GM23338 (cell line): ENCODE measurements around the gene TSHZ2. TPM values are rescaled to one million over a fixed set of nuclear protein-coding genes. Genes with fewer than 3 reads are reported as not detected.
A peak's percentile ranks its signal among the peaks of the same experiment; 100 is the strongest.
"Not testable (repeated sequence)": the region's sequence is repeated elsewhere in the genome, so short reads cannot be mapped to it uniquely, and the experiment has no call there.

Source experiments
- ATAC-seq: fragments of 200-7000 bp; cut with Tn5 transposase; 3 replicates; pipeline ENCODE4 v1.9.1; 2020
- DNase-seq: peaks from one replicate; pipeline ENCODE4 v3.0.0-alpha.2; 2015; ENCODE audit warnings: low spot score
- H2AFZ ChIP-seq: fragments of 200-600 bp; sonication (generic); 2 replicates; pipeline ENCODE4 v1.8.0; 2016; ENCODE audit warnings: antibody characterized with exemption, mild to moderate bottlenecking, moderate library complexity
- H3F3A ChIP-seq: fragments of 200-600 bp; sonication (generic); replicated peaks from 2 replicates; pipeline ENCODE4 v1.8.0; 2017; ENCODE audit warnings: antibody characterized with exemption, mixed run types, low read depth
- H3K27ac ChIP-seq: fragments of 200-600 bp; sonication (generic); 2 replicates; pipeline ENCODE4 v1.6.1; 2016; ENCODE audit warnings: low read depth
- H3K27me3 ChIP-seq: fragments of 200-600 bp; sonication (generic); 2 replicates; pipeline ENCODE4 v1.8.0; 2016; ENCODE audit warnings: mild to moderate bottlenecking, mixed run types, moderate library complexity; ENCODE audit not compliant: insufficient read depth
- H3K36me3 ChIP-seq: fragments of 200-600 bp; sonication (generic); 2 replicates; pipeline ENCODE4 v1.8.0; 2016; ENCODE audit warnings: mild to moderate bottlenecking; ENCODE audit not compliant: insufficient read depth
- H3K4me1 ChIP-seq: fragments of 200-600 bp; sonication (generic); 2 replicates; pipeline ENCODE4 v1.8.0; 2016; ENCODE audit warnings: mild to moderate bottlenecking, moderate library complexity; ENCODE audit not compliant: insufficient read depth
- H3K4me2 ChIP-seq: fragments of 200-600 bp; sonication (generic); 2 replicates; pipeline ENCODE4 v1.7.1; 2017; ENCODE audit warnings: mixed run types
- H3K4me3 ChIP-seq: fragments of 200-600 bp; sonication (generic); 2 replicates; pipeline ENCODE4 v1.6.1; 2016; ENCODE audit warnings: mixed run types
- H3K79me2 ChIP-seq: fragments of 200-600 bp; sonication (generic); replicated peaks from 2 replicates; pipeline ENCODE4 v1.8.0; 2017; ENCODE audit warnings: mild to moderate bottlenecking; ENCODE audit not compliant: insufficient read depth
- H3K9me2 ChIP-seq: fragments of 200-600 bp; sonication (generic); 2 replicates; pipeline ENCODE4 v1.8.0; 2017; ENCODE audit not compliant: insufficient read depth
- H4K20me1 ChIP-seq: fragments of 200-600 bp; sonication (generic); replicated peaks from 2 replicates; pipeline ENCODE4 v1.8.0; 2017; ENCODE audit warnings: mild to moderate bottlenecking; ENCODE audit not compliant: insufficient read depth
- H3K27ac Mint-ChIP-seq: 2 replicates; pipeline ENCODE4 v1.8.0; 2020; ENCODE audit warnings: inconsistent platforms, mild to moderate bottlenecking, moderate library complexity, mixed read lengths
- H3K27me3 Mint-ChIP-seq: 3 replicates; pipeline ENCODE4 v1.8.0; 2022; ENCODE audit warnings: low read depth, mild to moderate bottlenecking, moderate library complexity, mixed read lengths, inconsistent platforms; ENCODE audit not compliant: insufficient read depth, poor library complexity
- H3K36me3 Mint-ChIP-seq: 3 replicates; pipeline ENCODE4 v1.8.0; 2021; ENCODE audit warnings: low read depth, mild to moderate bottlenecking, inconsistent platforms, moderate library complexity, mixed read lengths
- H3K4me1 Mint-ChIP-seq: 3 replicates; pipeline ENCODE4 v1.8.0; 2020; ENCODE audit warnings: mild to moderate bottlenecking, inconsistent platforms, mixed read lengths
- H3K4me3 Mint-ChIP-seq: 3 replicates; pipeline ENCODE4 v1.8.0; 2021; ENCODE audit warnings: moderate library complexity, mild to moderate bottlenecking, inconsistent platforms, mixed read lengths
- H3K9me3 Mint-ChIP-seq: 3 replicates; pipeline ENCODE4 v1.8.0; 2020; ENCODE audit warnings: moderate library complexity, mild to moderate bottlenecking, inconsistent platforms, mixed read lengths
- CREB1 ChIP-seq: fragments of 250-450 bp; sonication (Bioruptor Pico); IDR thresholded peaks from 2 replicates; pipeline ENCODE4 v1.5.0; 2020; ENCODE audit warnings: low read depth, mild to moderate bottlenecking, moderate library complexity
- EZH2phosphoT487 ChIP-seq: fragments of 200-600 bp; sonication (generic); IDR thresholded peaks from one replicate; pipeline ENCODE4 v1.8.1; 2018; ENCODE audit warnings: antibody characterized with exemption; ENCODE audit not compliant: unreplicated experiment
- JUNB ChIP-seq: IDR thresholded peaks from one replicate; pipeline ENCODE4 v1.6.1; 2016; ENCODE audit warnings: antibody characterized with exemption; ENCODE audit not compliant: unreplicated experiment
- NANOG ChIP-seq: IDR thresholded peaks from 2 replicates; pipeline ENCODE4 v1.6.1; 2016; ENCODE audit warnings: antibody characterized with exemption, borderline replicate concordance
- POLR2AphosphoS5 ChIP-seq: IDR thresholded peaks from 2 replicates; pipeline ENCODE4 v1.6.1; 2016; ENCODE audit warnings: antibody characterized with exemption, low read depth
- STAT1 ChIP-seq: IDR thresholded peaks from one replicate; pipeline ENCODE4 v1.6.1; 2016; ENCODE audit warnings: antibody characterized with exemption; ENCODE audit not compliant: unreplicated experiment
- ZNF331 ChIP-seq: fragments of 250-450 bp; sonication (Bioruptor Pico); IDR thresholded peaks from 2 replicates; pipeline ENCODE4 v1.5.0; 2020; ENCODE audit warnings: low read depth, mild to moderate bottlenecking, moderate library complexity
- polyA plus RNA-seq: library from polyadenylated mRNA; unstranded; fragments of >200 nt; fragmentation: Nextera tagmentation; extraction: Ambion mirVana; gene quantifications from 2 replicates; pipeline ENCODE4 v1.2.1, GENCODE V29; 2016
- total RNA-seq: library from RNA; depleted of rRNA; stranded (reverse); fragments of >200 nt; shearing (Covaris generic); gene quantifications from 2 replicates; pipeline ENCODE4 v1.2.3, GENCODE V29; 2014
- TF ChIP-seq, protein P1 (sequence below), 2 experiments: fragments of 200-600 bp in 1 of 2; sonication (generic) in 1 of 2; conservative IDR thresholded peaks; 2 replicates each; pipeline versions ENCODE4 v1.5.1 to v1.6.1; 2016 to 2017; ENCODE audit warnings: antibody characterized with exemption in 2 of 2, low read depth in 2 of 2, mild to moderate bottlenecking in 2 of 2, moderate library complexity in 1 of 2
- TF ChIP-seq, protein P2 (sequence below): IDR thresholded peaks from one replicate; pipeline ENCODE4 v1.6.1; 2018; ENCODE audit warnings: antibody characterized with exemption; ENCODE audit not compliant: unreplicated experiment

The TSHZ2 gene
- total and polyA plus RNA-seq, 2 experiments from 2014 or later, result 0.49 to 1.3 TPM

DNA sequence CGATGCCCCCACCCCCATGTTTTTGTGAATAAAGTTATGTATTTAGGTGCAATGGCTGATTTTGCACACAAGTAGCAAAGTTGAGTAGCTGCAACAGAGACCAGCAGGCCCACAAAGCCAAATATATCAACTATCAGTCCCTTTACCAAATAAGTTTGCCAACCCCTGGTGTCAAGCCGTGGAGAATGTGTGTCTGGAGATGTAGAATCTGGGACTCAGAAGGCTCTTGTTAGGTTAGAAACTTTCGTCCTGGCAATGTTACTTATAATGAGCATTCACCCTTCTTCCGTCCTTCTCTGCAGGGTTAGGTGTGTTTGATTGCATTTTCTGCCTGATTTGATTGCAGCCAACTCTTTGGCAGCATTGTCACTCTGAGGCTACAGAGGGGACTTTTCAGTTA, 563.7 kb downstream of the TSHZ2 start (continued):
- TF ChIP-seq, protein P1, sequence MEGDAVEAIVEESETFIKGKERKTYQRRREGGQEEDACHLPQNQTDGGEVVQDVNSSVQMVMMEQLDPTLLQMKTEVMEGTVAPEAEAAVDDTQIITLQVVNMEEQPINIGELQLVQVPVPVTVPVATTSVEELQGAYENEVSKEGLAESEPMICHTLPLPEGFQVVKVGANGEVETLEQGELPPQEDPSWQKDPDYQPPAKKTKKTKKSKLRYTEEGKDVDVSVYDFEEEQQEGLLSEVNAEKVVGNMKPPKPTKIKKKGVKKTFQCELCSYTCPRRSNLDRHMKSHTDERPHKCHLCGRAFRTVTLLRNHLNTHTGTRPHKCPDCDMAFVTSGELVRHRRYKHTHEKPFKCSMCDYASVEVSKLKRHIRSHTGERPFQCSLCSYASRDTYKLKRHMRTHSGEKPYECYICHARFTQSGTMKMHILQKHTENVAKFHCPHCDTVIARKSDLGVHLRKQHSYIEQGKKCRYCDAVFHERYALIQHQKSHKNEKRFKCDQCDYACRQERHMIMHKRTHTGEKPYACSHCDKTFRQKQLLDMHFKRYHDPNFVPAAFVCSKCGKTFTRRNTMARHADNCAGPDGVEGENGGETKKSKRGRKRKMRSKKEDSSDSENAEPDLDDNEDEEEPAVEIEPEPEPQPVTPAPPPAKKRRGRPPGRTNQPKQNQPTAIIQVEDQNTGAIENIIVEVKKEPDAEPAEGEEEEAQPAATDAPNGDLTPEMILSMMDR (conservative IDR thresholded peaks at IDR 0.05; ENCODE audit: low read depth in 2 of 2), result no peak
- TF ChIP-seq NANOG, result no peak

DNA sequence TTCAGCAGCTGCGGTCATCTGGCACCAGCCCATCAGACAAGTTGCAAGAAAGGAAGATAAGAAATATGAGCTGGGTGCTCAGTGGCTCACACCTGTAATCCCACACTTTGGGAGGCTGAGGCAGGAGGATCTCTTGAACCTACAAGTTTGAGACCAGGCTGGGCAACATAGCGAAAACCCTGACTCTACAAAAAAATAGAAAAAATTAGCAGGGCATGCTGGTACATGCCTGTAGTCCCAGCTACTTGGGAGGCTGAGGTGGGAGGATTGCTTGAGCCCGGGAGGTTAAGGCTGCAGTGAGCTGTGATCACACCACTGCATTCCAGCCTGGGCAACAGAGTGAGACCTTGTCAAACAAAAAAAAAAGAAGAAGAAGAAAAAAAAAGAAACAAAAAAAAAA, 564.2 kb downstream of the TSHZ2 start:
- not testable (repeated sequence) for H3K36me3 Mint-ChIP-seq, H3K27ac Mint-ChIP-seq, H3K36me3 ChIP-seq, H3K4me2 ChIP-seq, H3K4me1 Mint-ChIP-seq, H3F3A ChIP-seq, DNase-seq, H3K4me3 ChIP-seq, ATAC-seq, H3K4me1 ChIP-seq, H3K4me3 Mint-ChIP-seq, H3K27ac ChIP-seq, H3K9me3 Mint-ChIP-seq, H3K79me2 ChIP-seq, H4K20me1 ChIP-seq, H3K9me2 ChIP-seq, H3K27me3 Mint-ChIP-seq, H3K27me3 ChIP-seq
- peak overlapping the region; percentile 88 for H2AFZ ChIP-seq

DNA sequence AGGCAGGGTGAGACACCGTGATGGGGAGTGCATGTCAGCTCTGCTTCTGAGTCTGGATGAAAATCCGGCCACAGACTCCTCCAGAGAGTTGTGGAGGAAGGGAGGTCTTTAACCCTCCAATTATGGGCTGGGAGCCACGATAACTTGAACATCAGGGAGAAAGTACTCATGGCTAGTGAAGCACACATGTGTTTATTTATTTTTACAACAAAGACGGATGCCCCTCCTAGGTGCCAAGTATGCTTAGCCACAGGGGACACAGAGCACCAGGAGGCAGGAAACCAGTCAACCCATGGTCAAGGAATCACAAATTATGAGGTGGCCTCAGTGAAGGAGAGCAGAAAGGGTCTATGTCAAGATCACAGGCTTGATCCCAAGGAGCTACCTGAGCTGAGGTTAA, 567.4 kb downstream of the TSHZ2 start:
- H4K20me1 ChIP-seq, result no peaks in the 10 kb centered on the region
- H3K27me3 ChIP-seq, result no peaks in the 10 kb centered on the region
- no peak for TF ChIP-seq CREB1 (CRISPR knock-in tag)
- TF ChIP-seq STAT1, result no peak
- TF ChIP-seq, protein P2, sequence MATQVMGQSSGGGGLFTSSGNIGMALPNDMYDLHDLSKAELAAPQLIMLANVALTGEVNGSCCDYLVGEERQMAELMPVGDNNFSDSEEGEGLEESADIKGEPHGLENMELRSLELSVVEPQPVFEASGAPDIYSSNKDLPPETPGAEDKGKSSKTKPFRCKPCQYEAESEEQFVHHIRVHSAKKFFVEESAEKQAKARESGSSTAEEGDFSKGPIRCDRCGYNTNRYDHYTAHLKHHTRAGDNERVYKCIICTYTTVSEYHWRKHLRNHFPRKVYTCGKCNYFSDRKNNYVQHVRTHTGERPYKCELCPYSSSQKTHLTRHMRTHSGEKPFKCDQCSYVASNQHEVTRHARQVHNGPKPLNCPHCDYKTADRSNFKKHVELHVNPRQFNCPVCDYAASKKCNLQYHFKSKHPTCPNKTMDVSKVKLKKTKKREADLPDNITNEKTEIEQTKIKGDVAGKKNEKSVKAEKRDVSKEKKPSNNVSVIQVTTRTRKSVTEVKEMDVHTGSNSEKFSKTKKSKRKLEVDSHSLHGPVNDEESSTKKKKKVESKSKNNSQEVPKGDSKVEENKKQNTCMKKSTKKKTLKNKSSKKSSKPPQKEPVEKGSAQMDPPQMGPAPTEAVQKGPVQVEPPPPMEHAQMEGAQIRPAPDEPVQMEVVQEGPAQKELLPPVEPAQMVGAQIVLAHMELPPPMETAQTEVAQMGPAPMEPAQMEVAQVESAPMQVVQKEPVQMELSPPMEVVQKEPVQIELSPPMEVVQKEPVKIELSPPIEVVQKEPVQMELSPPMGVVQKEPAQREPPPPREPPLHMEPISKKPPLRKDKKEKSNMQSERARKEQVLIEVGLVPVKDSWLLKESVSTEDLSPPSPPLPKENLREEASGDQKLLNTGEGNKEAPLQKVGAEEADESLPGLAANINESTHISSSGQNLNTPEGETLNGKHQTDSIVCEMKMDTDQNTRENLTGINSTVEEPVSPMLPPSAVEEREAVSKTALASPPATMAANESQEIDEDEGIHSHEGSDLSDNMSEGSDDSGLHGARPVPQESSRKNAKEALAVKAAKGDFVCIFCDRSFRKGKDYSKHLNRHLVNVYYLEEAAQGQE, result no peak
- TF ChIP-seq POLR2AphosphoS5, result no peak
- no peak for TF ChIP-seq EZH2phosphoT487
- TF ChIP-seq, protein P1 (conservative IDR thresholded peaks at IDR 0.05; ENCODE audit: low read depth in 2 of 2), result no peak
- TF ChIP-seq ZNF331 (CRISPR knock-in tag), result no peak
- no peak for TF ChIP-seq JUNB
- TF ChIP-seq NANOG, result no peak
- Mint-ChIP-seq H3K4me3 (no peak overlapping the region), H3K4me1 (no peaks in the 10 kb centered on the region), H3K27me3 (peaks cover 3% of the 10 kb centered on the region), H3K27ac (no peak overlapping the region), H3K36me3 (no peaks in the 10 kb centered on the region), H3K9me3 (no peaks in the 10 kb centered on the region)
- H2AFZ ChIP-seq, result no peak overlapping the region
- no peaks in the 10 kb centered on the region for H3K4me1 ChIP-seq
- H3K4me3 ChIP-seq, result no peak overlapping the region
- H3K36me3 ChIP-seq, result no peaks in the 10 kb centered on the region
- H3K79me2 ChIP-seq, result no peaks in the 10 kb centered on the region
- H3K9me2 ChIP-seq, result no peaks in the 10 kb centered on the region
- DNase-seq (no peak), ATAC-seq (no peak)
- no peak overlapping the region for H3K27ac ChIP-seq
- no peak overlapping the region for H3K4me2 ChIP-seq
- H3F3A ChIP-seq, result no peaks in the 10 kb centered on the region
